ENCODE data around the gene PDIK1L. TPM values are rescaled to one million over a fixed set of nuclear protein-coding genes. Genes with fewer than 3 reads are reported as not detected.
"Not testable (repeated sequence)": the region's sequence is repeated elsewhere in the genome, so short reads cannot be mapped to it uniquely, and the experiment has no call there.

Gene PDIK1L
- total and polyA plus RNA-seq, 9 of the 15 experiments (the other 6 are each of a cell fraction or from before 2014, with no cell fraction given): 12.8 to 30.2 (median 21.5) TPM

GRCh38 chr1:26105226-26105548, 6.4 kb upstream of the PDIK1L start (continued):
- TF ChIP-seq ATF1 (CRISPR knock-in tag; IDR thresholded peaks at IDR 0.05): not testable (repeated sequence)
- TF ChIP-seq ATF1 (tag; IDR thresholded peaks at IDR 0.05) (0 out of 2 replicates have a peak, but pooled peaks have one; percentile 12), SMARCA4 (IDR thresholded peaks at IDR 0.05) (0 out of 2 replicates have a peak, but pooled peaks have one; percentile 14), SREBF2 (CRISPR knock-in tag; IDR thresholded peaks at IDR 0.05) (0 out of 2 replicates have a peak, but pooled peaks have one; percentile 6), DPF2 (IDR thresholded peaks at IDR 0.05) (0 out of 2 replicates have a peak, but pooled peaks have one; percentile 7), MIER1 (IDR thresholded peaks at IDR 0.05; ENCODE audit: low read depth) (0 out of 2 replicates have a peak, but pooled peaks have one; percentile 22), MAZ (CRISPR knock-in tag; conservative IDR thresholded peaks at IDR 0.05 in 1 of 2, IDR thresholded peaks at IDR 0.05 in 1 of 2) (peak in 1 of 2 experiments; percentile 43; a peak in 2 of 4 replicates), NBN (IDR thresholded peaks at IDR 0.05; ENCODE audit: low read depth) (0 out of 2 replicates have a peak, but pooled peaks have one; percentile 7)

- no peaks in the 10 kb centered on the region for H3K27me3 ChIP-seq (ENCODE audit: control insufficient read depth in 2 of 2, insufficient read depth in 2 of 2, low read length in 2 of 2)
- H3K9me3 ChIP-seq (replicated peaks; ENCODE audit: control insufficient read depth, insufficient read depth, low read depth, low read length): no peaks in the 10 kb centered on the region
- 76% methylated on average over 5 of the region's 5 CpGs for WGBS (ENCODE audit: insufficient coverage, low coverage, missing lambda C conversion rate)
- peaks cover 10% of the 10 kb centered on the region for H3K36me3 ChIP-seq (ENCODE audit: control insufficient read depth, insufficient read depth, low read length)
- H3K9ac ChIP-seq (ENCODE audit: insufficient read depth in 1 of 2, low read depth in 2 of 2, low read length in 2 of 2): peak overlapping the region; percentile 0 to 86; a peak in 3 of 4 replicates
- no peaks in the 10 kb centered on the region for H3K9me1 ChIP-seq (ENCODE audit: control insufficient read depth, insufficient read depth, low read length)
- DNase-seq (ENCODE audit: extremely low read depth in 1 of 4, low spot score in 3 of 4) (no peak), ATAC-seq (no peak), FAIRE-seq (no peak)
- intact Hi-C loops (cut with micrococcal nuclease) (loop anchor here (5.0 kb wide), 2 partner anchors 128 to 213 kb away; no protein-coding TSS in a partner anchor), in situ Hi-C loops (cut with MboI) (loop anchor here (5.0 kb wide), 2 partner anchors 38 to 67 kb away; no protein-coding TSS in a partner anchor)
- BruUV-seq (replicated peaks): no TSS peak
- H2AFZ ChIP-seq (ENCODE audit: low read depth, low read length): no peak overlapping the region; the same call in 1 of the 2 replicates
- H3K27ac ChIP-seq (ENCODE audit: extremely low read depth, low read depth, low read length): peak overlapping the region; percentile 92; the same call in 1 of the 3 replicates
- H4K20me1 ChIP-seq (replicated peaks; ENCODE audit: control insufficient read depth, insufficient read depth, low read length): no peaks in the 10 kb centered on the region
- peaks cover 43% of the 10 kb centered on the region for H3K79me2 ChIP-seq (ENCODE audit: control insufficient read depth, insufficient read depth, low read length)
- H3K4me2 ChIP-seq (ENCODE audit: insufficient read depth, low read length): peak overlapping the region; percentile 99
- POLR2A ChIA-PET: interaction anchor here (0.5 to 8.2 kb wide), 9 partner anchors 12 to 306 kb away, joined by 3 to 107 read pairs (median 3); no protein-coding TSS in a partner anchor
- CTCF ChIA-PET (ENCODE audit: low intra/inter-chr PET ratio): interaction anchor here (1.6 to 1.8 kb wide), 2 partner anchors 35 to 52 kb away, joined by 4 to 7 read pairs; no protein-coding TSS in a partner anchor
- H3K4me1 ChIP-seq (replicated peaks in 1 of 2; ENCODE audit: control insufficient read depth in 2 of 2, insufficient read depth in 2 of 2, low read length in 2 of 2): peaks cover 13 to 27% of the 10 kb centered on the region in 2 experiments
- H3K4me3 ChIP-seq: peak overlapping the region; percentile 94
- peak; percentile 53 for TF ChIP-seq ZNF146 (CRISPR knock-in tag; IDR thresholded peaks at IDR 0.05; ENCODE audit: unreplicated experiment)
- no peak for TF ChIP-seq MEF2D (tag; conservative IDR thresholded peaks at IDR 0.05; ENCODE audit: low read depth)
- TF ChIP-seq ZNF780A (CRISPR knock-in tag; IDR thresholded peaks at IDR 0.05): no peak
- TF ChIP-seq, protein P1, sequence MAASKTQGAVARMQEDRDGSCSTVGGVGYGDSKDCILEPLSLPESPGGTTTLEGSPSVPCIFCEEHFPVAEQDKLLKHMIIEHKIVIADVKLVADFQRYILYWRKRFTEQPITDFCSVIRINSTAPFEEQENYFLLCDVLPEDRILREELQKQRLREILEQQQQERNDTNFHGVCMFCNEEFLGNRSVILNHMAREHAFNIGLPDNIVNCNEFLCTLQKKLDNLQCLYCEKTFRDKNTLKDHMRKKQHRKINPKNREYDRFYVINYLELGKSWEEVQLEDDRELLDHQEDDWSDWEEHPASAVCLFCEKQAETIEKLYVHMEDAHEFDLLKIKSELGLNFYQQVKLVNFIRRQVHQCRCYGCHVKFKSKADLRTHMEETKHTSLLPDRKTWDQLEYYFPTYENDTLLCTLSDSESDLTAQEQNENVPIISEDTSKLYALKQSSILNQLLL (CRISPR knock-in tag; IDR thresholded peaks at IDR 0.05; ENCODE audit: borderline replicate concordance): no peak
- no peak for TF ChIP-seq NR3C1 (CRISPR knock-in tag; IDR thresholded peaks at IDR 0.05)
- no peak for TF ChIP-seq NR2F6 (CRISPR knock-in tag; IDR thresholded peaks at IDR 0.05)
- TF ChIP-seq CHD4 (IDR thresholded peaks at IDR 0.05; ENCODE audit: insufficient read depth, insufficient replicate concordance, low read depth, low read length, poor library complexity, severe bottlenecking): no peak
- TF ChIP-seq, protein P2, sequence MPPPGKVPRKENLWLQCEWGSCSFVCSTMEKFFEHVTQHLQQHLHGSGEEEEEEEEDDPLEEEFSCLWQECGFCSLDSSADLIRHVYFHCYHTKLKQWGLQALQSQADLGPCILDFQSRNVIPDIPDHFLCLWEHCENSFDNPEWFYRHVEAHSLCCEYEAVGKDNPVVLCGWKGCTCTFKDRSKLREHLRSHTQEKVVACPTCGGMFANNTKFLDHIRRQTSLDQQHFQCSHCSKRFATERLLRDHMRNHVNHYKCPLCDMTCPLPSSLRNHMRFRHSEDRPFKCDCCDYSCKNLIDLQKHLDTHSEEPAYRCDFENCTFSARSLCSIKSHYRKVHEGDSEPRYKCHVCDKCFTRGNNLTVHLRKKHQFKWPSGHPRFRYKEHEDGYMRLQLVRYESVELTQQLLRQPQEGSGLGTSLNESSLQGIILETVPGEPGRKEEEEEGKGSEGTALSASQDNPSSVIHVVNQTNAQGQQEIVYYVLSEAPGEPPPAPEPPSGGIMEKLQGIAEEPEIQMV (tag; conservative IDR thresholded peaks at IDR 0.05; ENCODE audit: low read depth): 0 out of 2 replicates have a peak, but pooled peaks have one; percentile 24
Measured at GRCh38 chr1:26109229-26110164, 2.1 kb upstream of the PDIK1L start.
